ENCODE measurements around the gene NPEPPS. TPM values are rescaled to one million over a fixed set of nuclear protein-coding genes. Genes with fewer than 3 reads are reported as not detected.

Gene NPEPPS
- total RNA-seq, 4 donors from 2014 or later: 119 to 237 (median 170) TPM

DNA sequence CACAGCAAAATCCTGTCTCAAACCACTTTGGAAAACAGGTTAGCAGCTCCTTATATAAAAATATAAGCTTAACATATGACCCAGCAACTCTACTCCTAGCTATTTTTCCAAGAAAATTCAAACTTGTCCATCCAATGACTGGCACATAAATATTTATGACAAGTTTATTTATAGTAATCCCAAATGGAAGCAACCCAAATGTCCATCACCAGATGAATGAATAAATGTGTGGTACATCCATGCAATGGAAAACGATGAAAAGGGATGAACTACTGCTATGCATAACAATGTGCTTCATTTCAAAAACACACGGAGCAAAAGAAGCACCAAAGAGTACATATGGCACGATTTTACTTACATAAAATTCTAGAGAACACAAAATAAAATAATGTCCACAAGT, 109.2 kb downstream of the NPEPPS start:
- no peak for DNase-seq
- no peaks in the 10 kb centered on the region for H3K36me3 ChIP-seq
- WGBS, 2 donors (ENCODE audit: low coverage in 1 of 2): 71 to 74% methylated on average over 3 of the region's 3 CpGs
- H3K4me3 ChIP-seq: no peak overlapping the region
- TF ChIP-seq CTCF (IDR thresholded peaks at IDR 0.05) (no peak), POLR2AphosphoS5 (IDR thresholded peaks at IDR 0.05) (no peak), POLR2A (IDR thresholded peaks at IDR 0.05) (no peak), EP300 (IDR thresholded peaks at IDR 0.05; ENCODE audit: low read depth) (no peak)
- H3K4me1 ChIP-seq: no peaks in the 10 kb centered on the region
- no peak overlapping the region for H3K27ac ChIP-seq
- no peaks in the 10 kb centered on the region for H3K27me3 ChIP-seq
- no peaks in the 10 kb centered on the region for H3K9me3 ChIP-seq
- in situ Hi-C loops (cut with MboI; ENCODE audit: low pct_ligation_motif_present in 1 of 4, low pct_unique_long_range_greater_than_20kb in 1 of 4, low sequenced_read_pairs in 3 of 4): no loop called here
- intact Hi-C loops (cut with DNase I; ENCODE audit: low total_unique reads): no loop called here

- Histone ChIP-seq H3K36me3 (no peaks in the 10 kb centered on the region), H3K27ac (no peak overlapping the region), H3K4me3 (no peak overlapping the region), H3K4me1 (no peaks in the 10 kb centered on the region), H3K27me3 (no peaks in the 10 kb centered on the region), H3K9me3 (no peaks in the 10 kb centered on the region)
- in situ Hi-C loops (cut with MboI; ENCODE audit: low pct_ligation_motif_present in 1 of 4, low pct_unique_long_range_greater_than_20kb in 1 of 4, low sequenced_read_pairs in 3 of 4) (no loop called here), intact Hi-C loops (cut with DNase I; ENCODE audit: low total_unique reads) (no loop called here)
- DNase-seq: no peak
- 58 to 81% methylated on average over 2 to 4 of the region's 4 CpGs for WGBS, 2 donors (ENCODE audit: low coverage in 1 of 2)
- TF ChIP-seq POLR2A (IDR thresholded peaks at IDR 0.05): no peak
- no peak for TF ChIP-seq POLR2AphosphoS5 (IDR thresholded peaks at IDR 0.05)
- TF ChIP-seq EP300 (IDR thresholded peaks at IDR 0.05; ENCODE audit: low read depth): no peak
- TF ChIP-seq CTCF (IDR thresholded peaks at IDR 0.05): no peak
Measured at GRCh38 chr17:47641202-47641601, 110.3 kb downstream of the NPEPPS start.

GRCh38 chr17:47643116-47643515, 112.2 kb downstream of the NPEPPS start:
- Histone ChIP-seq H3K27me3 (no peaks in the 10 kb centered on the region), H3K36me3 (no peaks in the 10 kb centered on the region), H3K4me1 (peaks cover 0 to 9% (median under 1%) of the 10 kb centered on the region in 4 donors), H3K27ac (no peak overlapping the region), H3K9me3 (no peaks in the 10 kb centered on the region), H3K4me3 (no peak overlapping the region)
- in situ Hi-C loops (cut with MboI; ENCODE audit: low pct_ligation_motif_present in 1 of 4, low pct_unique_long_range_greater_than_20kb in 1 of 4, low sequenced_read_pairs in 3 of 4) (no loop called here), intact Hi-C loops (cut with DNase I; ENCODE audit: low total_unique reads) (no loop called here)
- 90% methylated on average over 2 of the region's 2 CpGs; no CpG with 5 or more reads in 1 of the 2 donors for WGBS, 2 donors (ENCODE audit: low coverage in 1 of 2)
- DNase-seq: no peak
- no peak for TF ChIP-seq POLR2A (IDR thresholded peaks at IDR 0.05)

DNA sequence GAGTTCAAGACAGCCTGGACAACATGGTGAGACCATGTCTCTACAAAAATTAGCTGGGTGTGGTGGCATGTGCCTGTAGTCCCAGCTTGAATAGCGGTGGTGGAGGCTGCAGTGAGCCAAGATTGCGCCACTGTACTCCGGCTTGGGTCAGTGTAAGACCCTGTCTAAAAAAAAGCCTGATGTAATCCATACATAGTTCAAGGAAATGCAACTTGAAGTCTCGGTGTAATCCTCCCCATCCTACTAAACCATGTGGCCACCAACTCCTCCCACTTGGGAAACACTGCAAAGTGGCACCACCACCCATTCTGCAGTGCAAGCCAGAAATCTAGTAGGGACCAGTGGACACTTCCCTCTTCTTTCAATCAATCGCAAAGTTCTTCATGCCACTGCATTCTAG, 113.4 kb downstream of the NPEPPS start:
- H3K9me3 ChIP-seq: no peaks in the 10 kb centered on the region
- H3K4me3 ChIP-seq: no peak overlapping the region
- DNase-seq: no peak

More for the DNA sequence above, 113.4 kb downstream of the NPEPPS start:
- in situ Hi-C loops (cut with MboI; ENCODE audit: low pct_ligation_motif_present in 1 of 4, low pct_unique_long_range_greater_than_20kb in 1 of 4, low sequenced_read_pairs in 3 of 4): no loop called here
- no peak for TF ChIP-seq POLR2AphosphoS5 (IDR thresholded peaks at IDR 0.05)
- TF ChIP-seq CTCF (IDR thresholded peaks at IDR 0.05): no peak
- TF ChIP-seq POLR2A (IDR thresholded peaks at IDR 0.05): no peak
- TF ChIP-seq EP300 (IDR thresholded peaks at IDR 0.05; ENCODE audit: low read depth): no peak
- H3K36me3 ChIP-seq: no peaks in the 10 kb centered on the region
- no peak overlapping the region for H3K27ac ChIP-seq
- intact Hi-C loops (cut with DNase I; ENCODE audit: low total_unique reads): no loop called here
- peaks cover 7 to 17% (median 8%) of the 10 kb centered on the region in 4 donors for H3K4me1 ChIP-seq
- H3K27me3 ChIP-seq: no peaks in the 10 kb centered on the region
- WGBS, 2 donors (ENCODE audit: low coverage in 1 of 2): 80 to 94% methylated on average over 1 to 5 of the region's 5 CpGs
